Omental fat pad (tissue), 4 donors: ENCODE measurements around the gene CYFIP2. TPM values are rescaled to one million over a fixed set of nuclear protein-coding genes. Genes with fewer than 3 reads are reported as not detected.
"Not testable (repeated sequence)": the region's sequence is repeated elsewhere in the genome, so short reads cannot be mapped to it uniquely, and the experiment has no call there.

Experiments used
- ATAC-seq: fragments of 150-250 bp; one replicate; pipeline ENCODE4 v1.9.1; 2016; ENCODE audit warnings: mild to moderate bottlenecking, moderate library complexity; ENCODE audit not compliant: low FRiP score
- DNase-seq: peaks from one replicate; pipeline ENCODE4 v3.0.0-alpha.2; 2019; ENCODE audit warnings: low spot score
- CTCF ChIP-seq, 3 donors: fragments of 450-650 bp; IDR thresholded peaks; one replicate each; pipeline ENCODE4 v1.5.1; 2016 to 2017; ENCODE audit warnings: antibody characterized with exemption in 3 of 3, mild to moderate bottlenecking in 3 of 3, moderate library complexity in 2 of 3
- total RNA-seq, 4 donors: library from RNA; depleted of rRNA; stranded (reverse); fragments of >200 nt; gene quantifications; one replicate each; pipeline ENCODE4 v1.1.0, GENCODE V29; 2016

Gene CYFIP2
- total RNA-seq, 4 donors from 2014 or later: 12.7 to 25.5 (median 15.8) TPM

- DNase-seq (no peak), ATAC-seq (no peak)
- no peak for TF ChIP-seq CTCF (IDR thresholded peaks at IDR 0.05)
Observed at GRCh38 chr5:157225469-157226422, 40.2 kb upstream of the CYFIP2 start.

GRCh38 chr5:157230610-157231009 lies 35.3 kb upstream of the CYFIP2 start:
- DNase-seq (no peak), ATAC-seq (no peak)
- no peak for TF ChIP-seq CTCF (IDR thresholded peaks at IDR 0.05)

GRCh38 chr5:157232706-157233105 lies 33.2 kb upstream of the CYFIP2 start:
- no peak for TF ChIP-seq CTCF (IDR thresholded peaks at IDR 0.05)
- DNase-seq: no peak
- ATAC-seq: no peak

GRCh38 chr5:157233515-157233914 lies 32.4 kb upstream of the CYFIP2 start:
- DNase-seq: no peak
- ATAC-seq: no peak
- no peak for TF ChIP-seq CTCF (IDR thresholded peaks at IDR 0.05)

- DNase-seq (no peak), ATAC-seq (no peak)
- no peak for TF ChIP-seq CTCF (IDR thresholded peaks at IDR 0.05)
Observed at GRCh38 chr5:157236423-157236822, 29.5 kb upstream of the CYFIP2 start.

- ATAC-seq (no peak), DNase-seq (no peak)
- TF ChIP-seq CTCF (IDR thresholded peaks at IDR 0.05): no peak
Observed at GRCh38 chr5:157241483-157241882, 24.4 kb upstream of the CYFIP2 start.

- ATAC-seq, DNase-seq: not testable (repeated sequence)
Observed at GRCh38 chr5:157244704-157245103, 21.2 kb upstream of the CYFIP2 start.
